LNCaP clone FGC (cell line): ENCODE results near the gene EIF2S3.
A peak's percentile ranks its signal among the peaks of the same experiment; 100 is the strongest.

ENCODE experiments used
- DNase-seq: peaks from one replicate; pipeline ENCODE4 v3.0.0-alpha.2; 2011; ENCODE audit warnings: low read depth
- H3K4me3 ChIP-seq: 2 replicates; pipeline ENCODE4 v1.5.1; 2011; ENCODE audit warnings: mild to moderate bottlenecking, low read depth, low read length, control low read depth
- TF ChIP-seq, protein P1 (sequence below): IDR thresholded peaks from 2 replicates; pipeline ENCODE4 v1.5.1; 2012; ENCODE audit warnings: mild to moderate bottlenecking; ENCODE audit not compliant: control insufficient read depth, insufficient read depth; ENCODE audit errors: extremely low read depth

Gene EIF2S3

DNA sequence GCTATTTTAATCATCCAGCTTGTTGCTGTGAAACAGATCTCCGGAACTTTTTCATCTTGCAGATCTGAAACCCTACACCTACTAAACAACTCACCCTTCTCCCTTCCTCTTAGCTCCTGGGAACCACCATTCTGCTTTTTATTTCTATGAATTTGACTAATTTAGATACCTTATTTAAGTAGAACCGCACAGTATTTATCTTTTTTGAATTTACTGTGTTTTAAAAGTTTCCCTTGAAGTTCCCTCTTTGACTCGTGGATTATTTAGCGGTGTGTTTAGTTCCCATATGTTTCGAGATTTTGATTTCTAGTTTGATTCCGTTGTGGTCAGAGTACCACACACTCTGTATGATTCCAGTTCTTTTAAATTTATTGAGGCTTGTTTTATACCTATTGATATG is 44.6 kb downstream of the EIF2S3 start:
- TF ChIP-seq, protein P1, sequence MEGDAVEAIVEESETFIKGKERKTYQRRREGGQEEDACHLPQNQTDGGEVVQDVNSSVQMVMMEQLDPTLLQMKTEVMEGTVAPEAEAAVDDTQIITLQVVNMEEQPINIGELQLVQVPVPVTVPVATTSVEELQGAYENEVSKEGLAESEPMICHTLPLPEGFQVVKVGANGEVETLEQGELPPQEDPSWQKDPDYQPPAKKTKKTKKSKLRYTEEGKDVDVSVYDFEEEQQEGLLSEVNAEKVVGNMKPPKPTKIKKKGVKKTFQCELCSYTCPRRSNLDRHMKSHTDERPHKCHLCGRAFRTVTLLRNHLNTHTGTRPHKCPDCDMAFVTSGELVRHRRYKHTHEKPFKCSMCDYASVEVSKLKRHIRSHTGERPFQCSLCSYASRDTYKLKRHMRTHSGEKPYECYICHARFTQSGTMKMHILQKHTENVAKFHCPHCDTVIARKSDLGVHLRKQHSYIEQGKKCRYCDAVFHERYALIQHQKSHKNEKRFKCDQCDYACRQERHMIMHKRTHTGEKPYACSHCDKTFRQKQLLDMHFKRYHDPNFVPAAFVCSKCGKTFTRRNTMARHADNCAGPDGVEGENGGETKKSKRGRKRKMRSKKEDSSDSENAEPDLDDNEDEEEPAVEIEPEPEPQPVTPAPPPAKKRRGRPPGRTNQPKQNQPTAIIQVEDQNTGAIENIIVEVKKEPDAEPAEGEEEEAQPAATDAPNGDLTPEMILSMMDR, result no peak
- no peak for DNase-seq
- H3K4me3 ChIP-seq, result no peak overlapping the region

DNA sequence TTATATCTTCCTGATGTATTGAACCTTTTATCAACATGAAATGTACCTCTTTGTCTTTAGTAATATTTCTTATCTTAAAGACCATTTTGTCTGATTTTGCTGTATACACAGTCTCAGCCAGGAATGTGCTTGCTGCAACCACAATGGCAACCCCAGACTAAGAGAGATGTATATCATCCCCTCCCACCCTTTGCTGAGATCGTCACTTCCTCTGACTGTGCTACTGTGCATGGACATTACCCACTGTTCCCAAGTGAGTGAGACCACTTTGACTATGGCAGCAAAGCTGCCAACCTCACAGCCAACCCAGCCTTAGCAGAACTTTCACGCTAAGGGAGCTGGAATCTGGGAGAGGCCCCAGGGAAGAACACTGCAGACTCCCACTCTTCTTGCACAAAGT is 46.0 kb downstream of the EIF2S3 start:
- H3K4me3 ChIP-seq, result no peak overlapping the region
- TF ChIP-seq, protein P1, result no peak
- no peak for DNase-seq

DNA sequence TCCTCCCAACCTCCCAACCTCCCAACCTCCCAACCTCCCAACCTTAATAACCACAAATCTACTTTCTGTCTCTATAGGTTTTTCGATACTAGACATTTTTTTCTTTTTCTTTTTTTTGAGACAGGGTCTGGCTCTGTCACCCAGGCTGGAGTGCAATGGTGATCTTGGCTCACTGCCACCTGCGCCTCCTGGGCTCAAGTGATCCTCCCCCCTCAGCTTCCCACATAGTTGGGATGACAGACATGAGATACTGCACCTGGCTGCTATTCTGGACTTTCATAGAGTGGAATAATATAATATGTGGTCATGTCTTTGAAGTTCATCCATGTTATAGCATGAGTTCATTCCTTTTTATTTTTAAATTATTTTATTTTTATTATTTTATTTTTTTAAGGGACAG is 55.3 kb downstream of the EIF2S3 start:
- no peak for DNase-seq
- TF ChIP-seq, protein P1, result no peak
- no peak overlapping the region for H3K4me3 ChIP-seq

DNA sequence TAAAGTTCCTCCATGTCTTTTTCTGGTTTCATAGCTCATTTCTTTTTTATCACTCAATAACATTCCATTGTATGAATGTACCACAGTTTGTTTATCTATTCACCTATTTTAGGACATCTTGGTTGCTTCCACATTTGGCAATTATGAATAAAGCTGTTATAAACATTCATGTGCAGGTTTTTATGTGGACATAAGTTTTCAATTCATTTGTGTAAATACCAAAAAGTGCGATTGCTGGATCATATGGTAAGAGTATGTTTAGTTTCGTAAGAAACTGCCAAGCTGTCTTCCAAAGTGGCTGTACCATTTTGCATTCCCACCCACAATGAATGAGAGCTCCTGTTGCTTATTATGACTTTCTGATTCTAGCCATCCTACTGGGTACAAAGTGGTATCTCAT is 58.4 kb downstream of the EIF2S3 start:
- TF ChIP-seq, protein P1, result no peak
- H3K4me3 ChIP-seq, result no peak overlapping the region
- no peak for DNase-seq

DNA sequence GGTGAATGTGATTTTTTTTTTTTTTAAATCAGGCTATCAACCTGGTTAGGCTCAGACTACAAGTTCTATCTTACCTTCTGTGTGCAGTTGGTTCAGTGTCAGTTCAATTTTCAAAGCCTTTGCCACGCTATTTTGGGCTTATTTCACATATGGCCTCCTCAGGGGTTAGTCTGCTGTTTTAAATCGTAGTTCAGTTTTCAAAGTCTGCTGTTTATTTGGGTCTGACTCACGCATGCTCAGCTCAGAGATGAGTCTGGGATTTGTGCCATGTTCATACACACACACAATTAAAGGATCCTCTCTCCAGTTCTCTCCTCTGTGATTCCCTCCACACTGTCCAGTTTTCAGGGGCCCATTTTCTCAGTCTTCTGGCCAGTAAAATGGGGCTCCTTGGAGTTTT is 62.5 kb downstream of the EIF2S3 start:
- H3K4me3 ChIP-seq, result no peak overlapping the region
- DNase-seq, result peak; percentile 25
- TF ChIP-seq, protein P1, result no peak

DNA sequence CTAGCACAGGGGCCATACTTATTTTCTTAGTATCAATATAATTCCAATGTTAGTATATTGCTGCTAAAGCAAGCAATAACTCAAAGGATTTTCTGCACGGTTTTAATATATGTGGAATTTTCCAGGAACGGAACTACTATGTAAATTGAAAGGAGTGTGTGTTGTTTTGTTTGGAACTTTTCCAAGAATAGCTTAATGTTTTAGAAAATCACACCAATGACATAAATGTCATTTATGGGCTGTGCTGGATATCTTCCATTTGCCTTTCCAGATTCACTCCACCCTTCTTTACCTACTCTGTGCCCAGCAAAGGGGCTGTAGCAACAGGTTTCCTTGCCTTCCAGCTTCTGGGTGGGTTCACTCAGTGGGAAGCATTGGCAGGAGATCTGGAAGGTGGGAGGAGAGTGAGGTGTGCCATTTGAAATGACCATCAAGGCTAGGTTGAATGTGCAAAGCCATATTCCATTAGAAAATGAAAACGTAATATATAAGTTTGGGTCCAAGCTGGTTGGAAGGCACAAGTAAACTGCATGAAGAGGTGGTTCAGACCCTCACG is 69.6 kb downstream of the EIF2S3 start:
- H3K4me3 ChIP-seq, result no peak overlapping the region
- TF ChIP-seq, protein P1, result no peak
- DNase-seq, result peak; percentile 15

DNA sequence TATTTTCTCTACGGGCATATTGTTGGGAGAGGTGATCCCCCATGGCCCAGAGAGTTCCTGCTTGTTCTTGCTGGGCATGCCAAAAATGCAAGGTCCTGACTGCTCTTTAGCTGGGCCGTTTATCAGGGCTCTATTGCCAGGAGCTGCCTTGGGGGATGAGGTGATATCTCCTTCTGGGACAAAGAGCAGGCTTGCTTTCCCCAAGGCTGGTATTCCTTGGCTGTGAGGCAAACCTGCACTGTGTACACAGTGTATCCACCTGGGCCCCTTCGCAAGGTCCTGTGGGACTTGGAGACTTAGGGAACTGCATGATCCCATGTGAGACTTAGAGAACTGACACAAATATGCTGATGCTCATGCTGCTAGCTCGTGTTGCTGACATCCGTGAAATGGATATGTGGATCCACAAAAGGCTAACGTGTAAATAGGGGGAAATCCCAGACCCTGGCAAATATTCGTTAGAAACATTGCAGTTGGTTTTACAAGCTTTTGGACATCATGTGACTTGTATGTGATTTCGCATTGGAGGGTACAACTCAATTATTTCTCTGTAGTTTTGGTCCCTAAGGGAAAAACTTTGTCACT is 70.4 kb downstream of the EIF2S3 start:
- no peak for DNase-seq
- no peak overlapping the region for H3K4me3 ChIP-seq
- TF ChIP-seq, protein P1, result no peak
